Activated effector memory CD4-positive, alpha-beta T cell treated with Interleukin-2 at 50 U/mL for 16 hours (primary cell): ENCODE results near the gene WDR45.

Source experiments
- DNase-seq: peaks from one replicate; pipeline ENCODE4 v3.0.0-alpha.2; 2020

Gene WDR45

DNA sequence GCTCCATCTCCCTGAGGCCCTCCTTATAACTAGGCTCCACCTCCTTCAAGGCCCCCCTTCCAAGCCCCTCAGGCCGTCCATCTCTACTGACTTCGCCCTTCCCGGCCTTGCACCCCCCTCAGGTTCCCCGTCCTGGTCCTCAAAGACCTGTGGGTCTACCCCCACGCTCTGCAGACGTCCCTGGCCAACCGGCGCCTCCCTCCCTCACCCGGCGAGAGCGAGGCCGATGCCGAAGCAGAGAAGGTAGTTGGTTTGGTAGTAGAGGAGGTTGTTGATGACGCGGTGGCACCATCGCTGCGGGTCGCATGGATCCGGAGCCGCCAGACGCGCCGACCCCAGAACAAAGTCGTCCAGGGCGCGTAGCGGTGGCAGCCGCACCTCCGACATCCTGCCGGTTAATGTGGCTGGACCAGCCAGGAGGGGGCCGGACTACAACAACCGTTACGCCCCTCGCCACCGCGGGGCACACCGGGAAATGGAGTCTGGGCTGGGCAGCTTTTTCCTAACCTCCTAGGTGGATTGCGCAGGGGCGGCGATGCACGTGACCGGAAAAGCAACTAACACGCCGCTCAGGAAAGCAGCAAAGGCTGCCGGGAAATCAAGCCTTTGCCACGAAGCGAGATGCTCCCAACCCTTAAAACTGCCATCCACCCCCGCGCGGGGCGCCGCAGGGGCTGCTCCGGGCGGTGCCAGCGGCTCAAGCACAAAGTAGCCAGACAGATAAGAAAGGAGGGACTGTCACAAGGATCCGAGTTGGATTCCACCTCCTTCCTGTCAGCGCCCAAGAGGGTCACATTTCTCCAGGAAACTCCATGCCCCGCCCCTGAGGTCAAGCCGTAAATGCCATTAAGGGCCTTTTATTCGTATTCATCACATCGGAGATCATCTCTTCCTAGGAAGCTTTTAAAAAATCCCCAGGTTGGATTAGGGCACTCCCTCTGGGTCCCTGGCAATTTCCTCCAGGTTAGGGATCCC lies 5.8 kb downstream of the WDR45 start, which contains the start of gene PRAF2:
Gene PRAF2 (minus strand): TSS at position 402 of the 975 bp plus-strand sequence. CDS start 15 bp downstream, at position 387.
- peak; percentile 87 for DNase-seq

- no peak for DNase-seq
Measured at GRCh38 chrX:49072712-49073095, 7.0 kb downstream of the WDR45 start.

- no peak for DNase-seq
Measured at GRCh38 chrX:49071877-49072711, 7.6 kb downstream of the WDR45 start.

GRCh38 chrX:49070988-49071387 lies 8.7 kb downstream of the WDR45 start:
- no peak for DNase-seq

- no peak for DNase-seq
Measured at GRCh38 chrX:49069038-49069437, 10.6 kb downstream of the WDR45 start.

- DNase-seq: no peak
Measured at GRCh38 chrX:49067285-49068120, 12.2 kb downstream of the WDR45 start.

GRCh38 chrX:49066690-49067089 lies 13.0 kb downstream of the WDR45 start:
- DNase-seq: no peak

DNA sequence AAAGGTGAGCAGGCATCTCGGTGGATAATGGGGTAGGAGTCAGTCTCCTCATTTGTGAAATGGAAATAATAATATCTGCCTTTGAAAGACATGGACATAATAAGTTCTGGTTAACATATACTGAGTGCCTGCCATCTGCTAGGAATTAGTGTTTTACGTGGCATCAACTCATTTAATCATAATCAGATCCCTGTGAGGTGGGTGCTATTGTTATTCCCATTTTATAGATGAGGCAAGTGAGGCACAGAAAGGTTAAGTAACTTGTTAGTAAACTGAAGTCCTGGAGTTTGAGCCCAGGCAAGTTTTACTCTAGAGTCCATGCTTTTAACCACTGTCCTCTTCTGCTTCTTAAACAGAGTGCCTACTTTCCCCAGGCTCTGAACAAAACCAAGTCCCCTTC lies 13.4 kb downstream of the WDR45 start:
- no peak for DNase-seq

- no peak for DNase-seq
Measured at GRCh38 chrX:49064735-49065134, 15.0 kb downstream of the WDR45 start.

DNA sequence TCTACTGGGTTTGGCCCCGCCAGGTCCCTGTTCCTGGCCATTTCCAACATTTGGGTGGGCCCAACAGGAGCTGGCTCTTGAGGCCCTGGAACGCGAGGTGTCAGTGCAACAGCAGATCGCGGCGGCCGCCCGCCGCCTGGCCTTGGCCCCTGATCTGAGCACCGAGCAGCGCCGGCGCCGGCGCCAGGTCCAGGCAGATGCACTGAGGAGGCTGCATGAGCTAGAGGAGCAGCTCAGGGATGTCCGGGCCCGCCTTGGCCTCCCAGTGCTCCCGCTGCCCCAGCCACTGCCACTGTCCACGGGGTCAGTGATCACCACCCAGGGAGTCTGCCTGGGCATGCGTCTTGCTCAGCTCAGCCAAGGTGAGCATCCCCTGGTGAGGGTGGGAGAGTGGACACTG lies 15.4 kb downstream of the WDR45 start:
- DNase-seq: no peak

GRCh38 chrX:49063715-49064114 lies 16.0 kb downstream of the WDR45 start:
- no peak for DNase-seq

GRCh38 chrX:49061916-49062315 lies 17.8 kb downstream of the WDR45 start:
- no peak for DNase-seq

- DNase-seq: no peak
Measured at GRCh38 chrX:49061490-49061889, 18.2 kb downstream of the WDR45 start.

- DNase-seq: no peak
Measured at GRCh38 chrX:49060914-49061313, 18.8 kb downstream of the WDR45 start.

- no peak for DNase-seq
Measured at GRCh38 chrX:49059681-49060085, 20.0 kb downstream of the WDR45 start.

DNA sequence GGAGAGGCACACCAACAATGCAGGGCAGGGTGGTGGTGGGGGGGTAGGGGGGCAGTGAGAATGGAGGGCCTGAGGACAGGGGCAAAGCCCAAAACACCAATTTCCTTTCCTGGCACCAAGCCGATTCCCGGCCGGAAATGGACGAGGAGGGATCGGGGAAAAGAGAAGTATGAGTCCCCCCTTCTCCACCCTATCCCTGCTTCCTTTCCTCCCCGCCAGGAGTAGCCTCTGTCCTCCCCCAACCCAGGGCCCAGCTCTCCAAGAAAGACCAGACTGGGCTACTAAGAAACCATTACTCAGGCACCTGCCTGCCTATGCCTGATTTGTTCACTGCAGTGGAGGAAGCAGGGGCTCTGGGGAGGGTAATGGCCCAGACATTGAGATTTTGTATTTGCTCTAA lies 20.5 kb downstream of the WDR45 start:
- DNase-seq: no peak

- DNase-seq: no peak
Measured at GRCh38 chrX:49058794-49059193, 20.9 kb downstream of the WDR45 start, which contains the start of gene CCDC120. CCDC120 (plus strand) TSS chrX:49058999; CDS start chrX:49062042, 3,043 bp downstream.

DNA sequence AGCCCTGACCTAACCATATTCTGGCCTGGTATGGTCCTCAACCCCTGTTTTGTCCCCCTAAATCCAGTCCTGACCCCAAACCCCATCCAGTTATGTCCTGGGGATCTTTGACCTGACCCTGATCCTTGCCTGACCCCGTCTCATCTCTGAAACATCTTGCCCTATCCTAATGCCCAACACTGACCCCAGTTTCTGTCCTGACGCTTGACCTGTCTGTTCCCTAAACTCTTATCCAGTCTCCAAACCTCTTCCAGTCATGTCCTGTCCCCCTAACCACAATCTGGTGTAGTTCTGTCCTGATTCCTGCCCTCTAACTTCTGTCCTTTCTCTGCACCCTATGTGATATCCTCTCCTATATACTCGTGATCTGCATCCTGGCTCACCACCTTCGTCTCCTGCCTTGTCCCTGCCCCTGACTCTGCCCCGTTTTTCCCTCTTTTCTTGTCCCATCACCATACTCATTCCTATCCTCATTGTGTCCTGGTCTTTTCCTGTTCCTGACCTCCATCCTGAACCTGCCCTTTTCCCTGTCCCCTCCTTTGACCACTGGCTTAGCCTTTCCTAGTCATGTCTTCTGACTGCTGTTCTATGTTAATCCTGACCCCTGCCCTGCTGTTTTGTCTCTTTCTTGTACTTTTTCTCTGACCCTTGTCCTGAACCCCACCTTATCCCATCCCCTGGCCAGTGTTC lies 25.5 kb downstream of the WDR45 start:
- DNase-seq: no peak

- DNase-seq: peak; percentile 46
Measured at GRCh38 chrX:49053223-49054072, 26.2 kb downstream of the WDR45 start.

GRCh38 chrX:49043987-49044281 lies 35.8 kb downstream of the WDR45 start:
- DNase-seq: no peak
